Measurements from ENCODE around the gene ATXN7L1. TPM values are rescaled to one million over a fixed set of nuclear protein-coding genes. Genes with fewer than 3 reads are reported as not detected.
A peak's percentile ranks its signal among the peaks of the same experiment; 100 is the strongest.

ATXN7L1 gene
- total RNA-seq, 4 donors from 2014 or later = 5.9 to 21.2 (median 7.7) TPM

- Histone ChIP-seq H3K4me1 (peaks cover 0 to 4% (median 0%) of the 10 kb centered on the region in 3 donors), H3K27me3 (no peaks in the 10 kb centered on the region), H3K27ac (no peak overlapping the region), H3K36me3 (no peaks in the 10 kb centered on the region), H3K9me3 (no peaks in the 10 kb centered on the region), H3K4me3 (no peak overlapping the region)
- WGBS, 2 donors (ENCODE audit: low coverage in 1 of 2) = 12 to 24% methylated on average over 5 to 6 of the region's 6 CpGs
- TF ChIP-seq POLR2A (IDR thresholded peaks at IDR 0.05) (no peak), POLR2AphosphoS5 (IDR thresholded peaks at IDR 0.05) (no peak), CTCF (IDR thresholded peaks at IDR 0.05) (peak in 3 of 4 experiments; percentile 37 to 53 (median 44)), EP300 (IDR thresholded peaks at IDR 0.05) (no peak)
- ATAC-seq = peak; percentile 71
These were observed 286.9 kb downstream of the ATXN7L1 start for GRCh38 chr7:105589356-105590077.

- TF ChIP-seq POLR2A (IDR thresholded peaks at IDR 0.05) = no peak
- TF ChIP-seq POLR2AphosphoS5 (IDR thresholded peaks at IDR 0.05) = no peak
- TF ChIP-seq EP300 (IDR thresholded peaks at IDR 0.05) = no peak
- no peak for TF ChIP-seq CTCF (IDR thresholded peaks at IDR 0.05)
- Histone ChIP-seq H3K27ac (no peak overlapping the region), H3K4me3 (no peak overlapping the region), H3K9me3 (no peaks in the 10 kb centered on the region), H3K4me1 (peaks cover 0 to 4% (median 0%) of the 10 kb centered on the region in 3 donors), H3K36me3 (no peaks in the 10 kb centered on the region), H3K27me3 (no peaks in the 10 kb centered on the region)
- WGBS, 2 donors (ENCODE audit: low coverage in 1 of 2) = 79 to 89% methylated on average over 5 to 10 of the region's 12 CpGs
- no peak for ATAC-seq
These were observed 288.3 kb downstream of the ATXN7L1 start for GRCh38 chr7:105587909-105588635.

- Histone ChIP-seq H3K36me3 (no peaks in the 10 kb centered on the region), H3K4me1 (peaks cover 0 to 11% (median 3%) of the 10 kb centered on the region in 3 donors), H3K9me3 (no peaks in the 10 kb centered on the region), H3K27ac (no peak overlapping the region), H3K4me3 (no peak overlapping the region), H3K27me3 (peaks cover 7% of the 10 kb centered on the region)
- no peak for ATAC-seq
- WGBS, 2 donors (ENCODE audit: low coverage in 1 of 2) = 80 to 100% methylated on average over 2 of the region's 2 CpGs
- no peak for TF ChIP-seq EP300 (IDR thresholded peaks at IDR 0.05)
These were observed 290.4 kb downstream of the ATXN7L1 start for GRCh38 chr7:105585850-105586500.

- H3K27me3 ChIP-seq = peaks cover 8% of the 10 kb centered on the region
- H3K4me3 ChIP-seq = no peak overlapping the region
- ATAC-seq = no peak
- peaks cover 0 to 10% (median 3%) of the 10 kb centered on the region in 3 donors for H3K4me1 ChIP-seq
- no peak overlapping the region for H3K27ac ChIP-seq
- H3K9me3 ChIP-seq = no peaks in the 10 kb centered on the region
- WGBS, 2 donors (ENCODE audit: low coverage in 1 of 2) = 90 to 100% methylated on average over 5 of the region's 5 CpGs
- no peak for TF ChIP-seq POLR2AphosphoS5 (IDR thresholded peaks at IDR 0.05)
- no peak for TF ChIP-seq EP300 (IDR thresholded peaks at IDR 0.05)
- TF ChIP-seq POLR2A (IDR thresholded peaks at IDR 0.05) = no peak
- no peak for TF ChIP-seq CTCF (IDR thresholded peaks at IDR 0.05)
- H3K36me3 ChIP-seq = no peaks in the 10 kb centered on the region
These were observed 292.2 kb downstream of the ATXN7L1 start for GRCh38 chr7:105584165-105584564.

- peaks cover 8% of the 10 kb centered on the region for H3K27me3 ChIP-seq
- H3K4me3 ChIP-seq = no peak overlapping the region
- H3K27ac ChIP-seq = no peak overlapping the region
- no peak for TF ChIP-seq POLR2A (IDR thresholded peaks at IDR 0.05)
- no peaks in the 10 kb centered on the region for H3K9me3 ChIP-seq
- H3K4me1 ChIP-seq = peaks cover 0 to 8% (median 3%) of the 10 kb centered on the region in 3 donors
- no CpG with 5 or more reads among the region's 39 CpGs for WGBS, 2 donors (ENCODE audit: low coverage in 1 of 2)
- H3K36me3 ChIP-seq = no peaks in the 10 kb centered on the region
- no peak for ATAC-seq
These were observed 293.3 kb downstream of the ATXN7L1 start for GRCh38 chr7:105583061-105583460.

All from gastroesophageal sphincter (tissue), 4 donors.